Activated CD4-positive, alpha-beta T cell treated with anti-CD3 and anti-CD28 coated beads, Interleukin-2, amount 50 U/mL, for 1 hour (primary cell): ENCODE results near the gene HNF1B.
"Not testable (repeated sequence)": the region's sequence is repeated elsewhere in the genome, so short reads cannot be mapped to it uniquely, and the experiment has no call there.

Experiments used
- DNase-seq: peaks from one replicate; pipeline ENCODE4 v3.0.0-alpha.2; 2020

The HNF1B gene

GRCh38 chr17:37699285-37699973, 45.4 kb downstream of the HNF1B start:
- no peak for DNase-seq

- no peak for DNase-seq
These were observed 46.0 kb downstream of the HNF1B start for GRCh38 chr17:37698911-37699255.

- no peak for DNase-seq
These were observed 46.5 kb downstream of the HNF1B start for GRCh38 chr17:37698132-37698910.

- DNase-seq, result no peak
These were observed 47.5 kb downstream of the HNF1B start for GRCh38 chr17:37697381-37697780.

- DNase-seq, result no peak
These were observed 48.5 kb downstream of the HNF1B start for GRCh38 chr17:37696366-37696765.

- no peak for DNase-seq
These were observed 49.1 kb downstream of the HNF1B start for GRCh38 chr17:37695726-37696125.

- DNase-seq, result no peak
These were observed 50.1 kb downstream of the HNF1B start for GRCh38 chr17:37694734-37695133.

GRCh38 chr17:37693328-37693727, 51.5 kb downstream of the HNF1B start:
- DNase-seq, result no peak

GRCh38 chr17:37691807-37692206, 53.1 kb downstream of the HNF1B start:
- DNase-seq, result no peak

GRCh38 chr17:37689317-37689716, 55.5 kb downstream of the HNF1B start:
- DNase-seq, result no peak

- no peak for DNase-seq
These were observed 61.3 kb downstream of the HNF1B start for GRCh38 chr17:37683454-37683984.

- no peak for DNase-seq
These were observed 62.9 kb downstream of the HNF1B start for GRCh38 chr17:37682007-37682406.

GRCh38 chr17:37679995-37680394, 64.9 kb downstream of the HNF1B start:
- not testable (repeated sequence) for DNase-seq

- no peak for DNase-seq
These were observed 66.8 kb downstream of the HNF1B start for GRCh38 chr17:37678036-37678435.

- DNase-seq, result no peak
These were observed 67.8 kb downstream of the HNF1B start for GRCh38 chr17:37677021-37677420.

- no peak for DNase-seq
These were observed 68.5 kb downstream of the HNF1B start for GRCh38 chr17:37676115-37676925.

GRCh38 chr17:37674511-37674910, 70.3 kb downstream of the HNF1B start:
- no peak for DNase-seq

- DNase-seq, result no peak
These were observed 71.5 kb downstream of the HNF1B start for GRCh38 chr17:37673386-37673785.

- DNase-seq, result no peak
These were observed 72.2 kb downstream of the HNF1B start for GRCh38 chr17:37672548-37673078.

GRCh38 chr17:37671824-37672547, 72.9 kb downstream of the HNF1B start:
- DNase-seq, result no peak

GRCh38 chr17:37671028-37671823, 73.6 kb downstream of the HNF1B start:
- no peak for DNase-seq

- no peak for DNase-seq
These were observed 77.8 kb downstream of the HNF1B start for GRCh38 chr17:37667039-37667438.
